ENCODE data around the gene SYNE2. TPM values are rescaled to one million over a fixed set of nuclear protein-coding genes. Genes with fewer than 3 reads are reported as not detected.

Gene SYNE2
- total and polyA plus RNA-seq, 4 donors: 26.9 to 208 (median 67.9) TPM

- Histone ChIP-seq H3K4me3 (no peak overlapping the region), H3K4me1 (ENCODE audit: control insufficient read depth in 5 of 5, insufficient read depth in 5 of 5, low read length in 5 of 5) (peaks cover 0 to 25% (median 7%) of the 10 kb centered on the region in 5 donors), H3K36me3 (ENCODE audit: control insufficient read depth in 4 of 4, insufficient read depth in 4 of 4, low read length in 4 of 4) (peaks cover 0 to 9% (median 3%) of the 10 kb centered on the region in 4 donors), H3K27me3 (ENCODE audit: control insufficient read depth in 3 of 3, insufficient read depth in 3 of 3, low read length in 2 of 3) (no peaks in the 10 kb centered on the region), H3K27ac (ENCODE audit: low read depth in 1 of 2, low read length in 1 of 2) (no peak overlapping the region), H3K9me3 (ENCODE audit: control insufficient read depth in 4 of 4, insufficient read depth in 3 of 4, low read length in 3 of 4) (no peaks in the 10 kb centered on the region), H3K9ac (ENCODE audit: insufficient read depth in 1 of 2, low read length in 2 of 2) (no peak overlapping the region)
- DNase-seq: peak in 1 of 3 donors; percentile 2
- no peak for ATAC-seq (ENCODE audit: insufficient read depth, low FRiP score)
- no peak for TF ChIP-seq CTCF (IDR thresholded peaks at IDR 0.05; ENCODE audit: control extremely low read depth, extremely low read depth)
- 69 to 84% methylated on average over 2 of the region's 2 CpGs for WGBS, 2 donors
Measured at GRCh38 chr14:63960926-63961567, 108.2 kb downstream of the SYNE2 start.

DNA sequence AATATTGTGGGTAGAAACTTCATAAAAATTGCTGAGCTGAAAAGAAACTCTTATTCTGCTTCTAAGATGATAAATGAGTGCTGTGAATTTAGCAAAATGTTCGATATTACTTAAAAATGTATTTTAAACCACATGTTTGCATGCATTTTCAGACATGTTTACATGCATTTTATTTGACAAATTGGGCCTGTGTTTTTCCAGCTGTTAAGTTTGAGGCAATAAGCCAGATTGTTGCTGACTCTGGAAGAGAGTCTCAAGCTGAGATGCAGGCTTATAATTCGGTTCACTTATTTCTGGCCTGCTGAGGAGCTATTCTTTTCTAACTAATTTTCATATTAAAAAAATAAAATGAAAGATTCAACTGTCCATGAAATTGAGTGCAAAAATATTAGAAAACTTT, 110.1 kb downstream of the SYNE2 start:
- peaks cover 0 to 27% (median 6%) of the 10 kb centered on the region in 5 donors for H3K4me1 ChIP-seq (ENCODE audit: control insufficient read depth in 5 of 5, insufficient read depth in 5 of 5, low read length in 5 of 5)
- no peaks in the 10 kb centered on the region for H3K9me3 ChIP-seq (ENCODE audit: control insufficient read depth in 4 of 4, insufficient read depth in 3 of 4, low read length in 3 of 4)
- DNase-seq: peak; percentile 49 to 96 (median 93)
- H3K36me3 ChIP-seq (ENCODE audit: control insufficient read depth in 4 of 4, insufficient read depth in 4 of 4, low read length in 4 of 4): peaks cover 0 to 9% (median 6%) of the 10 kb centered on the region in 4 donors
- WGBS, 2 donors: 78 to 91% methylated on average over 2 of the region's 2 CpGs
- no peak overlapping the region for H3K27ac ChIP-seq (ENCODE audit: low read depth in 1 of 2, low read length in 1 of 2)
- H3K27me3 ChIP-seq (ENCODE audit: control insufficient read depth in 3 of 3, insufficient read depth in 3 of 3, low read length in 2 of 3): no peaks in the 10 kb centered on the region
- ATAC-seq (ENCODE audit: insufficient read depth, low FRiP score): no peak
- no peak overlapping the region for H3K4me3 ChIP-seq
- TF ChIP-seq CTCF (IDR thresholded peaks at IDR 0.05; ENCODE audit: control extremely low read depth, extremely low read depth): no peak
- no peak overlapping the region for H3K9ac ChIP-seq (ENCODE audit: insufficient read depth in 1 of 2, low read length in 2 of 2)

DNA sequence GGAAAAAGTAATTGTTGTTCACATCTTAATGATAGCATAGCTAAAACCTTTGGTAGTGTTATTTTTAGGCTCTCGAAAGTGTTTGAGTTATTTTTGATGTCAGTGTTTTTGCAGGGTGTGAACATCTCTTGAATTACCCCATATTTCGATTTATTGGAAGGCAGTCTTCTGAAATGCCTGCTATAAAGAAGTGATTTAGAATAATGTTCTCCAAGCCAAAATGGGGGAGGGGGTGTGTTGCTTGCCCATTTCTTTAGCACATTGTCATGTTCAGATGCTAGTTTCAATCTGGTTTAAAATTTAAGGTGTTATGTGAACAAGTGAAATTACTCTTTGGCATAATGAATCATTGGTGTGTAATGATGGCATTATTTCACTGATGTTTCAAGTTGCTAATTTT, 110.6 kb downstream of the SYNE2 start:
- Histone ChIP-seq H3K36me3 (ENCODE audit: control insufficient read depth in 4 of 4, insufficient read depth in 4 of 4, low read length in 4 of 4) (peaks cover 0 to 8% (median 6%) of the 10 kb centered on the region in 4 donors), H3K9me3 (ENCODE audit: control insufficient read depth in 4 of 4, insufficient read depth in 3 of 4, low read length in 3 of 4) (no peaks in the 10 kb centered on the region), H3K4me3 (no peak overlapping the region), H3K4me1 (ENCODE audit: control insufficient read depth in 5 of 5, insufficient read depth in 5 of 5, low read length in 5 of 5) (peaks cover 0 to 27% (median 5%) of the 10 kb centered on the region in 5 donors), H3K9ac (ENCODE audit: insufficient read depth in 1 of 2, low read length in 2 of 2) (no peak overlapping the region), H3K27me3 (ENCODE audit: control insufficient read depth in 3 of 3, insufficient read depth in 3 of 3, low read length in 2 of 3) (no peaks in the 10 kb centered on the region), H3K27ac (ENCODE audit: low read depth in 1 of 2, low read length in 1 of 2) (no peak overlapping the region)
- ATAC-seq (ENCODE audit: insufficient read depth, low FRiP score) (no peak), DNase-seq (peak in 1 of 3 donors; percentile 33)
- 80 to 81% methylated on average over 2 of the region's 2 CpGs for WGBS, 2 donors
- TF ChIP-seq CTCF (IDR thresholded peaks at IDR 0.05; ENCODE audit: control extremely low read depth, extremely low read depth): no peak

Measured in lung (tissue), 12 donors.